ENCODE measurements around the gene EMID1.

The EMID1 gene

DNA sequence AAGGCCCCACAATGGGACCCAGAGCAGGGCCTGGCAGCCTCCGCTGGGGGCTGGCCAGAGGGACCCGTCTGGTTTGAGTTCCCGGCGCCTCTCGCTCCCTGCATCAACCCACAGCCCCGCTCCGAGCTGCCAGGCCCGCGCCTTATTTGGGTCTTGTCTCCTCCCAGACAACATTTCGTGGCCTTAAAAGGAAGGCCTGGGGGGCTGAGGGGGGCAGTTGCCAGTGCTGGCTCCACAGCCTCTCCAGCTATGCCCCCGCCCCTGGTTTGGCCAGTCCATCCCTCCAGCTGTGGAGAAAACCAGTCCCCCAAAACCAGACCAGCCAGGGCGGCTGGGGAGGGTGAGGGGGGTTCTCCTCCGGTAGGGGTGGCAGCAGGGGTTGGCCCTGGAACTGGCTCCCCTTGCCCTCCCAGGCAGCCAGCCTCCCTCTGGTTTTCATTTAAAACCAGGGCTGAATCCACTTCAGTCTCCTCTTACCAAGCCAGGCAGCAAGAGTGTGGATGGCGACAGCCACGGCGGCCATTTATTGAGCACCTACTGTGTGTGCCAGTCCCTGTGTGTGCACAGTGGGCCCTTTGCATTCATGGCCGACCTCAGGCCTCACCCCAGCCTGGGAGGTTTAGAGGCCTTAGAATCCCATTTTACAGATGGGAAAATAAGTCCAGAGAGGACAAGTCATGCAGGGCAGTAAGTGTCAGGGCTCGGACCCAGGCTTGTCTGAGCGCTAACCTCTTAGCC, 18.6 kb downstream of the EMID1 start:
- H3K4me3 ChIP-seq (ENCODE audit: low read depth, low read length) = no peak overlapping the region
- TF ChIP-seq, protein P1, sequence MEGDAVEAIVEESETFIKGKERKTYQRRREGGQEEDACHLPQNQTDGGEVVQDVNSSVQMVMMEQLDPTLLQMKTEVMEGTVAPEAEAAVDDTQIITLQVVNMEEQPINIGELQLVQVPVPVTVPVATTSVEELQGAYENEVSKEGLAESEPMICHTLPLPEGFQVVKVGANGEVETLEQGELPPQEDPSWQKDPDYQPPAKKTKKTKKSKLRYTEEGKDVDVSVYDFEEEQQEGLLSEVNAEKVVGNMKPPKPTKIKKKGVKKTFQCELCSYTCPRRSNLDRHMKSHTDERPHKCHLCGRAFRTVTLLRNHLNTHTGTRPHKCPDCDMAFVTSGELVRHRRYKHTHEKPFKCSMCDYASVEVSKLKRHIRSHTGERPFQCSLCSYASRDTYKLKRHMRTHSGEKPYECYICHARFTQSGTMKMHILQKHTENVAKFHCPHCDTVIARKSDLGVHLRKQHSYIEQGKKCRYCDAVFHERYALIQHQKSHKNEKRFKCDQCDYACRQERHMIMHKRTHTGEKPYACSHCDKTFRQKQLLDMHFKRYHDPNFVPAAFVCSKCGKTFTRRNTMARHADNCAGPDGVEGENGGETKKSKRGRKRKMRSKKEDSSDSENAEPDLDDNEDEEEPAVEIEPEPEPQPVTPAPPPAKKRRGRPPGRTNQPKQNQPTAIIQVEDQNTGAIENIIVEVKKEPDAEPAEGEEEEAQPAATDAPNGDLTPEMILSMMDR (IDR thresholded peaks at IDR 0.05; ENCODE audit: low read depth, low read length) = no peak

- no peak overlapping the region for H3K4me3 ChIP-seq (ENCODE audit: low read depth, low read length)
- TF ChIP-seq, protein P1 (IDR thresholded peaks at IDR 0.05; ENCODE audit: low read depth, low read length) = no peak
Measured at GRCh38 chr22:29224859-29225410, 19.2 kb downstream of the EMID1 start.

GRCh38 chr22:29225422-29226090, 19.9 kb downstream of the EMID1 start:
- no peak overlapping the region for H3K4me3 ChIP-seq (ENCODE audit: low read depth, low read length)
- TF ChIP-seq, protein P1 (IDR thresholded peaks at IDR 0.05; ENCODE audit: low read depth, low read length) = no peak

GRCh38 chr22:29226351-29226981, 20.8 kb downstream of the EMID1 start:
- no peak overlapping the region for H3K4me3 ChIP-seq (ENCODE audit: low read depth, low read length)
- TF ChIP-seq, protein P1 (IDR thresholded peaks at IDR 0.05; ENCODE audit: low read depth, low read length) = no peak

GRCh38 chr22:29230972-29231875, 25.5 kb downstream of the EMID1 start:
- TF ChIP-seq, protein P1 (IDR thresholded peaks at IDR 0.05; ENCODE audit: low read depth, low read length) = no peak
- no peak overlapping the region for H3K4me3 ChIP-seq (ENCODE audit: low read depth, low read length)

DNA sequence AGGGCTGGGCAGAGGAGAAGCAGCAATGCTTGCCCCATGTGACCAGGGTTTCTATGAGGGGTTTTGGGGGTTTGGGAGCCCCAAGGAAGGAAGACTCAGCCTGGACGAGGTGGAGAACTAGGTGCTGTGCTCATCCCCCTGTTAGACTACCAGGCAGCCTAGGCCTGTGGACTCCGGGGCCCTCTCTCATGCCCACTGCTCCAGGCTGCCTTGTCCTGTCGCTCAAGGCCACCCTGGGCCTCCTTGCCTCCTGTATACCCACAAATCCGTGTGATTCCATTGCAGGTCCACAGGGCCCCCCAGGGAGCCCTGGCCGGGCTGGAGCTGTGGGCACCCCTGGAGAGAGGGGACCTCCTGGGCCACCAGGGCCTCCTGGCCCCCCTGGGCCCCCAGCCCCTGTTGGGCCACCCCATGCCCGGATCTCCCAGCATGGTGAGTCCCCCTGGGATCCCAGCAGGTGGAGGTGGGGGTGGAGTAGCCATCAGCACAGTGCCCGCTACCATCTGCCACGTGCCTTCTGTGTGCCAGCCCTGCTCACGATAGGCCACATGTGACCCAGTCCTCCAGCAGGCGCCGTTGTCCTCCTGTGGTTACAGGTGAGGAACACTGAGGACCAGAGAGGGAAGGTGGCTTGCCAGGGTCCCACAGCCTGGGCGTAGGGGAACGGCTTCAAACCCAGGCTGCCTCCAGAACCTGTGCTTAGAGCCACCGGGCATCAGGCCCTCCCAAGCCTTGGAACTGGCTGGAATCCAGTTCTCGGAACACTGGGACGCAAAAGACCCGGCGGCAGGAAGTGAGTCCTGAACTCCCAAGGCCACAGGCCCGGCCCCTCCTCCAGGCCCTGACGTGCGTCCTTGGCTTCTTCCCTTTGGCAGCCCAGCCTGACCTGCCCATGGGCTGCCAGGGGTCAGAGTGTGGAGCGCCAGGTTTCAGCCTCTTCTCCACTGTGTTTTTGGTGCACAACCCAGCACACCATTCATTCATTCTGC, 26.6 kb downstream of the EMID1 start:
- H3K4me3 ChIP-seq (ENCODE audit: low read depth, low read length) = no peak overlapping the region
- TF ChIP-seq, protein P1 (IDR thresholded peaks at IDR 0.05; ENCODE audit: low read depth, low read length) = no peak

All from WI38 (cell line).